Measurements from ENCODE around the gene NAV1.
"Not testable (repeated sequence)": the region's sequence is repeated elsewhere in the genome, so short reads cannot be mapped to it uniquely, and the experiment has no call there.

The NAV1 gene

GRCh38 chr1:201503397-201504176, 35.3 kb upstream of the NAV1 start:
- no peak for DNase-seq

DNA sequence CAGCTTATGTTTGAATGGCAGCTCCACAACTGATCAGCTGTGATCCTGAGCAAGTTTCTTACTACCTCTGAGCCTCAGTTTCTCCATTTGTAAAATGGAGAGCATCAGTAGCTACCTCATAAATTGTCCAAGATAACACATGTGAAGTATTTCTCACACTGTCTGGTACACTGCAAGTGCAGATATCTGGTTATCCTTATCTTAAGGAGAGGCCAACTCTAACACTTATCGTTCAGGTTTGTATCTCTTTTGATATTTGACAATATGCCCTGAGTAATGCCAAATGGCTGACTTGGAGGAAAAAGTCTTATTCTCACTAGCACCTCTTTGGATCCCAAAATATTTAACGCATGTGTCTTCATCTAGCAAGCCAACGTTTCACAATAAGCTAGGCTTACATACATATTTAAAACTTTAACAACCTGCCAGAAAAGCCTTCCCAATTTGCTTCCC, 34.7 kb upstream of the NAV1 start:
- no peak for DNase-seq

DNA sequence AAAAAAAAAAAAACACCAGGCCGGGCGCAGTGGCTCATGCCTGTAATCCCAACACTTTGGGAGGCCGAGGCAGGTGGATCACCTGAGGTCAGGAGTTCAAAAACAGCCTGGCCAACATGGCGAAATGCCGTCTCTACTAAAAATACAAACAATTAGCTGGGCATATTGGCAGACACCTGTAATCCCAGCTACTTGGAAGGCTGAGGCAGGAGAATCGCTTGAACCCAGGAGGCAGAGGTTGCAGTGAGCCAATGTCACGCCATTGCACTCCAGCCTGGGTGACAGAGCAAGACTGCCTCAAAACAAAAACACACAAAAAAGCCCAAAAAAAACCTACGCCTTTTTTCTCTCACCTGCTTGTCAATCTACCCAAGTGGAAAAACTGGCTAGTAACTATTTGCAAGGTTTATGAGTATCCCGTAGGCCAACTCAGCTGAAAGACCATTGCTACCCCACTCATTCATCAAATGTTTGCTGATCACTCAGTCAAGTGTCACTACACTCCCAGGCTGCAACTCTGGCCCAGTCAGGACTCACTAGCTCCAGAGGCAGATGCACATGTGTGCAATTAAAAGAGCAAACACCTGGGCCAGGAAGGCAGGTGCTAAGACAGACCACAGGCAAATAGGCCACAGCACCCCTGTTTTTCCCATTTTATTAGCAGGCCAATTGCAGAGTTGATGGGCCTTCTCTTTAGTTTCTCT, 34.0 kb upstream of the NAV1 start:
- DNase-seq, result no peak

DNA sequence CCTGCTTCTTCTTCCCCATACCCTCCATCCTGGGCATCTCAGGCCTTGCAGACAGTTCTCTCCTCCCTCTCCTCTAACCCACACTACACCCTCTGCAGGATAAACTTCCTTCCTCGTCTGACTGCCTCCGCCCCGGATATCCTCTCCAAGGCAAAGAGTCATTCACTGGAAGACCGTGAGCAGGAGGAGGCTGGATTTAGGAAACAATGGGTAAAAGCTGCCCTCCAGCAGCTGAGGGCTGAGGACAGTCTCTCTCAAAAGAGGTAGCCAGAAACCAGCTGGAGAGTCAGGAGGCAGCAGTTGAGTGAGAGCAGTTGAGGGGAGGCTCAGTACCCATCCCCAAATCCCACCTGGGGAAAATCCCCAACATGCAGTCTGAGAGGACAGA, 33.4 kb upstream of the NAV1 start:
- no peak for DNase-seq

DNA sequence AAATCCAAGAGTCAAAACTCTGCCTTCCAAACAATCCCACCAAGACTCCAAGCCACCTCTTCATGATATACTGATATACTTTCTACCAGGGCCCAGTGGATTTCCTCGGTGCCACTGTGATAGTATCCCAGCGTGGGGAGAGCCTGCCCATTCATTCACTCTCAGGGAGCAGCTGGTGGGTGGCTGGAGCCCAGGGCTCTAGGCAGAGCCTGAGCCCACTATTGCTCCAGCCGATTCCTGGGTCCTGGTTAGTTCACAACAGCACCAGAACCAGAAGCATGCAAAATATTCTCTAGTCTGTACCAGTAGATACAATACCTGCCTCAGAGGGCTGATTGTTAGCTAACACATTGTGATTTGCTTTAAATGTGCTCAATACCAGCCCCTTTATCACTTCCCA, 32.8 kb upstream of the NAV1 start:
- DNase-seq, result no peak

DNA sequence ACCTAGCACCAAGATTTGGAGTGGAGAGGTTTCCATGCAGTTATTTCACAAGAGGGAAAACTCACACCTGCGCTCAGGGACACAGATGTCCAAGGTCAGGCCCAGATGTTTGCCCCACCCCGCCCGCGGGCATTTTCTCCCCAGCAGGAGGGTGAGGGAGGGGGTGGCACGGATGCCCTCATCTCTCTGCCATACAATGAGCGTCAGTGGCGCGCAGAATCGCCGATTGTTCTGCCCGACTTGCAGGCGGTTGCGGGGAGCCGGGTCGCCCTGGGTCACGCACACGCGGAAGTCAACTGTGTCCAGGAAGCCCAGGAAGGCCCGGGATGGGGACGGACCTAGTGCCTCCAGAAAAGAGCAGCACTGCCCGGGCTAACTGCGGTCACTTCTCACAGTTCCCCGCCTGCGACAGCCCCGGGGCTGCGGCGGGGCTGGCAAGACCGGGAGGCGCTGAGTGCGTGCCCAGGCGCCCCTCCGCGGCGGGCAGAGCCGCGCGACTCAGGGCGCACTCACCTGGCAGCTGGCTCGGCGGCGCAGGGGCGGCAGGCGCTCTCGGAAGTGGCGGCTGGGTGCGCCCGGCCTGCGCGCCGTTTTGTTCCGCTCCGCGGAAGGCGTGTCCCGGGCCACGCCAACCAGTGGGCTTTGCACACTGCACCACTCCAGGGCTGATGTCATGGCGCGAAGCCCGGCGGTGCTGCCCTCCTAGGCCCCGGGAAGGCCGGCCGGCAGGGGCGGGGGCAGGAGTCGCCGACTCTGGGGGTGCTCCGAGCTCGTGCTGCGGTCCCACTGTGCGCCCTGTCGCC, 32.2 kb upstream of the NAV1 start, which contains the start of gene CSRP1:
Gene CSRP1, minus strand, starts transcription at position 567 of the 803 bp plus-strand sequence. CDS start 10,820 bp downstream, outside the sequence.
- peak; percentile 82 for DNase-seq

GRCh38 chr1:201507360-201507675, 31.6 kb upstream of the NAV1 start:
- no peak for DNase-seq

GRCh38 chr1:201508809-201509208, 30.1 kb upstream of the NAV1 start:
- no peak for DNase-seq

DNA sequence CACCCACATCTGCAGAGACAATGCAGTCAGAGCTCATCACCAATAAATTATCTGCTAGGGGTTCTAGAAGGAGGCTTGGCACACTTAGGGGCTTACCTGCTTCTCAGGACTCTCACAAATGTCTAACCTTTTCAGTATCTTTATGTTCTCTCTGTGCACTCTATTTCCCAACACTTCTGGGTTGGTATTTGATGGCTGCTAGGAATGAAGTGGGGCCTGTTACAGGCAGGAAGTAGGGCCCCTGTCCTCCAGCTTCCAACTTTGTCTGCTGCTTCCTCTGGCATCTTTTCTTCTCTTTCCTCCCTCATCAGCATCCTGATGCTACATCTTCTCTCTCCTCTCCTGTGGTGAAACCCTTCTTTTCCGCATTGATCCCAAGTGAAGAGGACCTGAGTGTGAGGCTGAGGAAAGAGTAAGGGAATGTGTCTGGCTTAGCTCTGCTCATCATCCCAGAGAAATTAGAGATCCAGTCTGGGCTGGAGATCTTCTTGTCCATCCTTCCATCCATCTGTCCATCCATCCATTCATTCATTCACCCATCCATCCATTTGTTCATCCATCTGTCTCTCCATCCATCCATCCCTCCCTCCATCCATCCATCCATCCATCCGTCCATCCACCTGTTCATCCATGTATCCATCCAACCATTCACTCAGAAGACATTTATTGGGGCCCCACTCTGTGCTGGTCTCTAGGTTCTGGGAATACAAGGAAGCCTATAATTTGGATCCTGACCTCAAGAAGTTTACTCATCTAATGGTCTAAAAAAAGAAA, 29.1 kb upstream of the NAV1 start:
- DNase-seq, result no peak

- DNase-seq, result no peak
Observed at GRCh38 chr1:201510734-201511133, 28.2 kb upstream of the NAV1 start.

DNA sequence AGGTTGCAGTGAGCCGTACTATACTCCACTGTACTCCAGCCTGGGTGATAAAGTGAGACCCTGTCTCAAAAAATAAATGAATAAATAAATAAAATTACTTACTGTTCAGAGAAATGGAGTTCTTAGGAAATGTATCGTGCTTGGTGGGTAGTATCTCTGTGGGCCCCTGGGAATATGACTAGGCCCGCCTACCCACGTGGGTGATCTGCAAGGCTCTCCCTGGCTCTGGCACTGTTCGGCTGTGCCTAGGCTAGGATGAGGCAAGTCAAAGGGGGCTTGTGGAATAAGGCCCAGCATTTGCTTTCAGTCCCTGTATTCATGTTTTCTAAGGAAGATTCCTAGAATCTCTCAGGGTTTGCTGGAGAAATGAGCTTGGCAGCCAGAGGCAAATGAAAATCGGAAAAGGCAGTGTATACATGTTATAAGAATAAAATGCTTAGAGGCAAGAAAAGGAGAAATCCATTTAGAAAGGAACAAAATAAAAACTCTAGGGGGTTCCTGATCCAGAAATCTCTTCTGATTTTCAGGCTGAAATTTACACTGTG, 27.5 kb upstream of the NAV1 start:
- DNase-seq, result no peak

DNA sequence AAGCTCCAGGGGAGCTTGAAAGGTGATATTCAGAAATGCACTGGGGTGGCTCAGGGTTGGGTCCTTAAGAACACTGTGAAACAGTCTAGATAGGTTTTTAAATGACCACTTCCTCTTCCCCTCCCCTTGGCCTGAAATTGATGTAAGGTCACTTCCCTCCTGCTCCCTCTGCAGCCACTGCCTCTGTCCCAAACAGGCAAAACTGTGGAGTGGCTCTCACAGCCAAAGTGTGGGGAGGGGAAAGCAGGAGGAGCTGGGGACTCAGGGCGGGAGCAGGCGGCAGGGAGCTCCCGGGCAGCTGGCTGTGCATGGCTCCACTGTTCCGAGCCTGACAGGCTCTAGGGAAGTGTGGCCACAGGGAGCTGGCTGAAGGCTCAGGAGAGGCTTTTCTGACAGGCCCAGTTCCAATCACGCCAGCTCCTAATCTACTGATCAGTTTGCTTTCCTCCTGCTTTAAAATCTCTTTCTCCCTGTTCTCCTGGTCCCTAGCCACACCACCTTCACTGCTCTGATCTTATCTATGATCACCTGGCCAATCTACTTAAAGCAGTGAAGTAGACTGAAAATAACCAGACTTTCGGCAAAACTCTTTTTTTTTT, 26.9 kb upstream of the NAV1 start:
- DNase-seq, result no peak

GRCh38 chr1:201513498-201514243, 25.3 kb upstream of the NAV1 start:
- no peak for DNase-seq

DNA sequence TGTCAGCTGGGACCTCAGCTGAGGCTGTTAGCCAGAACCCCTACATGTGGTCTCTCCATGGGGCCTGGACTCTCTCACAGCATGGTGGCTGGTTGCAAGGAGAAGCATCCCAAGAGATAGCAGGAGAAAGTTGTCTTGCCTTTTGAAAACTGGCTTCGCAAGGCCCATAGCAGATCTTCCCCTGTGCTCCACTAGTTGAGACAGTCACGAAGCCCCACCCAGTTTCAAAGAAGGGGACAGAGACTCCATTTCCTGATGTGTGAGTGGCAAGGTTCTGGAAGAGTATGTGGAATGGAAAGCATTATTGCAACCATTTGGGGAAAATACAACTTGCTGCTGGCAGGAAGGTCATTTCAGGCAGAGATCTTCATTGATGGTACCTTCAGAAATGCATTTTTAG, 24.5 kb upstream of the NAV1 start:
- DNase-seq, result no peak

GRCh38 chr1:201515062-201515750, 23.7 kb upstream of the NAV1 start:
- no peak for DNase-seq

GRCh38 chr1:201515895-201516294, 23.0 kb upstream of the NAV1 start:
- no peak for DNase-seq

- DNase-seq, result no peak
Observed at GRCh38 chr1:201516511-201517127, 22.3 kb upstream of the NAV1 start.

DNA sequence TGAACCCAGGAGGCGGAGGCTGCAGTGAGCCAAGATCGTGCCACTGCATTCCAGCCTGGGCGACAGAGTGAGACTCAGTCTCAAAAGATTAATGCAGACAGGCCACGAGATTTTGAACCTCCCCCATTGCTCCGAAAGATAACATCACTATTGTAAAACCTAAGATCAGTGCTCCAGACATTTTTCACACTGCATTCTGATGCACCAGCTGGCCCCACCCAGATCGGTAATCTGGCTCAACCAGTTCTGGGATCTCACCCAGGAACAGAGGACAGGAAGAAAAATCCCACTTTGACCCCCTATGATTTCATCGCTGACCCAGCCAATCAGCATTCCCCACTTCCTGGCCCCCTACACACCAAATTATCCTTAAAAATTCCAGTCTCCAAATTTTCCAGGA, 21.3 kb upstream of the NAV1 start:
- no peak for DNase-seq

- DNase-seq, result no peak
Observed at GRCh38 chr1:201518071-201518470, 20.9 kb upstream of the NAV1 start.

DNA sequence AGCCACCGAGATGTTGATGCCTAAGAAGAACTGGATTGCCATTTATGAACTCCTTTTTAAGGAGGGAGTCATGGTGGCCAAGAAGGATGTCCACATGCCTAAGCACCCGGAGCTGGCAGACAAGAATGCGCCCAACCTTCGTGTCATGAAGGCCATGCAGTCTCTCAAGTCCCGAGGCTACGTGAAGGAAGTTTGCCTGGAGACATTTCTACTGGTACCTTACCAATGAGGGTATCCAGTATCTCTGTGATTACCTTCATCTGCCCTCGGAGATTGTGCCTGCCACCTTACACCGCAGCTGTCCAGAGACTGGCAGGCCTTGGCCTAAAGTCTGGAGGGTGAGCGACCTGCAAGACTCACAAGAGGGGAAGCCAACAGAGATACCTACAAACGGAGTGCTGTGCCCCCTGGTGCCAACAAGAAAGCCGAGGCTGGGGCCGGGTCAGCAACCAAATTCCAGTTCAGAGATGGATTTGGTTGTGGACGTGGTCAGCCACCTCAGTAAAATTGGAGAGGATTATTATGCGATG, 18.8 kb upstream of the NAV1 start:
- DNase-seq, result not testable (repeated sequence)

Measured in activated CD8-positive, alpha-beta memory T cell treated with anti-CD3 and anti-CD28 coated beads, Interleukin-2, amount 50 U/mL, for 4 hours (primary cell).